ENCODE data around the gene TMEM178A.

The TMEM178A gene

GRCh38 chr2:39631256-39631655, 34.5 kb upstream of the TMEM178A start:
- Histone ChIP-seq H3K27me3 (replicated peaks; ENCODE audit: control insufficient read depth, insufficient read depth, low read length) (no peaks in the 10 kb centered on the region), H3K36me3 (ENCODE audit: control insufficient read depth, insufficient read depth, low read length) (no peaks in the 10 kb centered on the region), H3K4me3 (replicated peaks; ENCODE audit: low read depth, low read length) (no peak overlapping the region)
- no peak for DNase-seq (ENCODE audit: extremely low read depth, insufficient read length)
- no peak for TF ChIP-seq CTCF (IDR thresholded peaks at IDR 0.05; ENCODE audit: insufficient read depth, low read length, poor library complexity, severe bottlenecking)

GRCh38 chr2:39631718-39632117, 34.0 kb upstream of the TMEM178A start:
- TF ChIP-seq CTCF (IDR thresholded peaks at IDR 0.05; ENCODE audit: insufficient read depth, low read length, poor library complexity, severe bottlenecking): no peak
- no peak for DNase-seq (ENCODE audit: extremely low read depth, insufficient read length)
- Histone ChIP-seq H3K36me3 (ENCODE audit: control insufficient read depth, insufficient read depth, low read length) (no peaks in the 10 kb centered on the region), H3K27me3 (replicated peaks; ENCODE audit: control insufficient read depth, insufficient read depth, low read length) (no peaks in the 10 kb centered on the region), H3K4me3 (replicated peaks; ENCODE audit: low read depth, low read length) (no peak overlapping the region)

- H3K27me3 ChIP-seq (replicated peaks; ENCODE audit: control insufficient read depth, insufficient read depth, low read length): no peaks in the 10 kb centered on the region
- no peak for TF ChIP-seq CTCF (IDR thresholded peaks at IDR 0.05; ENCODE audit: insufficient read depth, low read length, poor library complexity, severe bottlenecking)
- H3K4me3 ChIP-seq (replicated peaks; ENCODE audit: low read depth, low read length): no peak overlapping the region
- H3K36me3 ChIP-seq (ENCODE audit: control insufficient read depth, insufficient read depth, low read length): no peaks in the 10 kb centered on the region
- DNase-seq (ENCODE audit: extremely low read depth, insufficient read length): no peak
These were observed 32.8 kb upstream of the TMEM178A start for GRCh38 chr2:39632876-39633275.

GRCh38 chr2:39636306-39636705, 29.4 kb upstream of the TMEM178A start:
- no peak overlapping the region for H3K4me3 ChIP-seq (replicated peaks; ENCODE audit: low read depth, low read length)
- H3K27me3 ChIP-seq (replicated peaks; ENCODE audit: control insufficient read depth, insufficient read depth, low read length): no peaks in the 10 kb centered on the region
- no peaks in the 10 kb centered on the region for H3K36me3 ChIP-seq (ENCODE audit: control insufficient read depth, insufficient read depth, low read length)
- no peak for DNase-seq (ENCODE audit: extremely low read depth, insufficient read length)
- TF ChIP-seq CTCF (IDR thresholded peaks at IDR 0.05; ENCODE audit: insufficient read depth, low read length, poor library complexity, severe bottlenecking): no peak

- no peak for DNase-seq (ENCODE audit: extremely low read depth, insufficient read length)
- no peak for TF ChIP-seq CTCF (IDR thresholded peaks at IDR 0.05; ENCODE audit: insufficient read depth, low read length, poor library complexity, severe bottlenecking)
- Histone ChIP-seq H3K27me3 (replicated peaks; ENCODE audit: control insufficient read depth, insufficient read depth, low read length) (no peaks in the 10 kb centered on the region), H3K36me3 (ENCODE audit: control insufficient read depth, insufficient read depth, low read length) (no peaks in the 10 kb centered on the region), H3K4me3 (replicated peaks; ENCODE audit: low read depth, low read length) (no peak overlapping the region)
These were observed 27.1 kb upstream of the TMEM178A start for GRCh38 chr2:39638581-39638980.

- Histone ChIP-seq H3K4me3 (replicated peaks; ENCODE audit: low read depth, low read length) (no peak overlapping the region), H3K27me3 (replicated peaks; ENCODE audit: control insufficient read depth, insufficient read depth, low read length) (no peaks in the 10 kb centered on the region), H3K36me3 (ENCODE audit: control insufficient read depth, insufficient read depth, low read length) (no peaks in the 10 kb centered on the region)
- no peak for DNase-seq (ENCODE audit: extremely low read depth, insufficient read length)
- TF ChIP-seq CTCF (IDR thresholded peaks at IDR 0.05; ENCODE audit: insufficient read depth, low read length, poor library complexity, severe bottlenecking): no peak
These were observed 25.6 kb upstream of the TMEM178A start for GRCh38 chr2:39640107-39640506.
